Caco-2 (cell line): ENCODE results near the gene C1orf174. TPM values are rescaled to one million over a fixed set of nuclear protein-coding genes. Genes with fewer than 3 reads are reported as not detected.

ENCODE experiments used
- BruUV-seq: library from RNA; stranded (reverse); fragments of 400-500 nt; replicated peaks from 2 replicates; lab custom pipeline; 2021; lab: Mats Ljungman, UMichigan
- CTCF ChIA-PET: fragments of 300-600 bp; sonication (Branson Sonifier 250); formaldehyde crosslinking; loops from one replicate; lab custom pipeline; 2022; ENCODE audit warnings: antibody characterized with exemption; lab: Charles Lee
- POLR2A ChIA-PET: fragments of 300-600 bp; sonication (Branson Sonifier 250); formaldehyde crosslinking; loops from one replicate; lab custom pipeline; 2022; ENCODE audit warnings: antibody characterized with exemption; lab: Charles Lee
- DNase-seq, 2 experiments: peaks; one replicate each; pipeline versions ENCODE4 v3.0.0 to v3.0.0-alpha.2; 2020 to 2022
- H3K27me3 ChIP-seq: replicated peaks from 2 replicates; pipeline ENCODE4 v1.6.0; 2011; ENCODE audit warnings: low read length; ENCODE audit not compliant: control insufficient read depth, insufficient read depth
- H3K36me3 ChIP-seq: 2 replicates; pipeline ENCODE4 v1.5.1; 2011; ENCODE audit warnings: low read length; ENCODE audit not compliant: control insufficient read depth, insufficient read depth
- H3K4me1 ChIP-seq: fragments of 250-450 bp; sonication (Bioruptor Pico); 2 replicates; pipeline ENCODE4 v1.5.1; 2020; ENCODE audit warnings: mild to moderate bottlenecking
- H3K4me3 ChIP-seq: 2 replicates; pipeline ENCODE4 v1.5.1; 2011; ENCODE audit warnings: low read depth, mild to moderate bottlenecking, control low read depth, low read length
- H3K9me3 ChIP-seq: fragments of 250-450 bp; sonication (Bioruptor Pico); 2 replicates; pipeline ENCODE4 v1.5.1; 2020; ENCODE audit warnings: mild to moderate bottlenecking, moderate library complexity
- H3K27ac Mint-ChIP-seq: one replicate; pipeline ENCODE4 v1.8.0; 2022; ENCODE audit warnings: mixed read lengths; ENCODE audit not compliant: unreplicated experiment
- H3K27me3 Mint-ChIP-seq: one replicate; pipeline ENCODE4 v1.8.0; 2022; ENCODE audit warnings: mixed read lengths; ENCODE audit not compliant: insufficient read depth, unreplicated experiment
- H3K36me3 Mint-ChIP-seq: one replicate; pipeline ENCODE4 v1.8.0; 2022; ENCODE audit warnings: mild to moderate bottlenecking, mixed read lengths; ENCODE audit not compliant: insufficient read depth, unreplicated experiment
- H3K4me1 Mint-ChIP-seq: one replicate; pipeline ENCODE4 v1.8.0; 2022; ENCODE audit warnings: low read depth, mixed read lengths; ENCODE audit not compliant: unreplicated experiment
- H3K4me3 Mint-ChIP-seq: one replicate; pipeline ENCODE4 v1.8.0; 2022; ENCODE audit warnings: mild to moderate bottlenecking, moderate library complexity, mixed read lengths; ENCODE audit not compliant: unreplicated experiment
- H3K9me3 Mint-ChIP-seq: one replicate; pipeline ENCODE4 v1.8.0; 2022; ENCODE audit warnings: mixed read lengths; ENCODE audit not compliant: unreplicated experiment
- CTCF ChIP-seq, 2 experiments: fragments of 200-600 bp in 1 of 2; IDR thresholded peaks; 1 replicate in 1 of 2; 2 replicates in 1 of 2; pipeline versions ENCODE4 v1.5.1 to v1.8.0; 2011 to 2022; ENCODE audit warnings: antibody characterized with exemption in 1 of 2, control low read depth in 1 of 2, inconsistent platforms in 1 of 2, low read depth in 1 of 2, low read length in 1 of 2, mild to moderate bottlenecking in 1 of 2, moderate library complexity in 1 of 2; ENCODE audit not compliant: insufficient read depth in 1 of 2, severe bottlenecking in 1 of 2, unreplicated experiment in 1 of 2
- intact Hi-C: fragments of 100-400 bp; cut with micrococcal nuclease; formaldehyde crosslinking; loops from one replicate; pipeline ENCODE4 v1.10.0; 2022; ENCODE audit not compliant: unreplicated experiment
- total RNA-seq: library from RNA; stranded (reverse); gene quantifications from 2 replicates; pipeline ENCODE4 v1.2.3, GENCODE V29; 2022

The C1orf174 gene
- total RNA-seq, 1 experiment from 2014 or later = 19.2 TPM

- DNase-seq = no peak
- Mint-ChIP-seq H3K4me1 (no peaks in the 10 kb centered on the region), H3K27ac (no peak overlapping the region), H3K4me3 (no peak overlapping the region), H3K9me3 (peaks cover 38% of the 10 kb centered on the region), H3K36me3 (no peaks in the 10 kb centered on the region), H3K27me3 (peaks cover 3% of the 10 kb centered on the region)
- ChIA-PET CTCF (no interaction called here), POLR2A (no interaction called here)
- Histone ChIP-seq H3K36me3 (no peaks in the 10 kb centered on the region), H3K4me1 (no peaks in the 10 kb centered on the region), H3K4me3 (no peak overlapping the region), H3K9me3 (peaks cover 5% of the 10 kb centered on the region), H3K27me3 (no peaks in the 10 kb centered on the region)
- intact Hi-C loops = no loop called here
- no peak for TF ChIP-seq CTCF (IDR thresholded peaks at IDR 0.05; ENCODE audit: insufficient read depth in 1 of 2, low read depth in 1 of 2, low read length in 1 of 2, severe bottlenecking in 1 of 2, unreplicated experiment in 1 of 2)
- no TSS peak for BruUV-seq
These were observed 25.7 kb upstream of the C1orf174 start for GRCh38 chr1:3925762-3926161.

- no peaks in the 10 kb centered on the region for H3K4me1 Mint-ChIP-seq
- peaks cover 33% of the 10 kb centered on the region for H3K9me3 Mint-ChIP-seq
- H3K27me3 Mint-ChIP-seq = peaks cover 3% of the 10 kb centered on the region
- POLR2A ChIA-PET = no interaction called here
- Histone ChIP-seq H3K27me3 (no peaks in the 10 kb centered on the region), H3K4me1 (no peaks in the 10 kb centered on the region), H3K9me3 (peaks cover 5% of the 10 kb centered on the region), H3K36me3 (no peaks in the 10 kb centered on the region), H3K4me3 (no peak overlapping the region)
- no peak overlapping the region for H3K4me3 Mint-ChIP-seq
- BruUV-seq = no TSS peak
- CTCF ChIA-PET = no interaction called here
- no peak overlapping the region for H3K27ac Mint-ChIP-seq
- H3K36me3 Mint-ChIP-seq = no peaks in the 10 kb centered on the region
- no peak for TF ChIP-seq CTCF (IDR thresholded peaks at IDR 0.05; ENCODE audit: insufficient read depth in 1 of 2, low read depth in 1 of 2, low read length in 1 of 2, severe bottlenecking in 1 of 2, unreplicated experiment in 1 of 2)
- intact Hi-C loops = no loop called here
- no peak for DNase-seq
These were observed 25.2 kb upstream of the C1orf174 start for GRCh38 chr1:3925256-3925655.

- Mint-ChIP-seq H3K9me3 (peaks cover 28% of the 10 kb centered on the region), H3K4me1 (no peaks in the 10 kb centered on the region), H3K36me3 (no peaks in the 10 kb centered on the region), H3K27me3 (peaks cover 3% of the 10 kb centered on the region), H3K27ac (no peak overlapping the region), H3K4me3 (no peak overlapping the region)
- Histone ChIP-seq H3K4me1 (no peaks in the 10 kb centered on the region), H3K36me3 (no peaks in the 10 kb centered on the region), H3K4me3 (no peak overlapping the region), H3K9me3 (peaks cover 5% of the 10 kb centered on the region), H3K27me3 (no peaks in the 10 kb centered on the region)
- ChIA-PET CTCF (no interaction called here), POLR2A (no interaction called here)
- TF ChIP-seq CTCF (IDR thresholded peaks at IDR 0.05; ENCODE audit: insufficient read depth in 1 of 2, low read depth in 1 of 2, low read length in 1 of 2, severe bottlenecking in 1 of 2, unreplicated experiment in 1 of 2) = no peak
- BruUV-seq = no TSS peak
- intact Hi-C loops = no loop called here
- DNase-seq = no peak
These were observed 24.8 kb upstream of the C1orf174 start for GRCh38 chr1:3924825-3925220.
